GDM1 (cell line): ENCODE results near the gene RAD54L2.
"Not testable (repeated sequence)": the region's sequence is repeated elsewhere in the genome, so short reads cannot be mapped to it uniquely, and the experiment has no call there.

Experiments
- DNase-seq: peaks from one replicate; lab custom pipeline; 2025; lab: John Stamatoyannopoulos, UW

RAD54L2 gene

DNA sequence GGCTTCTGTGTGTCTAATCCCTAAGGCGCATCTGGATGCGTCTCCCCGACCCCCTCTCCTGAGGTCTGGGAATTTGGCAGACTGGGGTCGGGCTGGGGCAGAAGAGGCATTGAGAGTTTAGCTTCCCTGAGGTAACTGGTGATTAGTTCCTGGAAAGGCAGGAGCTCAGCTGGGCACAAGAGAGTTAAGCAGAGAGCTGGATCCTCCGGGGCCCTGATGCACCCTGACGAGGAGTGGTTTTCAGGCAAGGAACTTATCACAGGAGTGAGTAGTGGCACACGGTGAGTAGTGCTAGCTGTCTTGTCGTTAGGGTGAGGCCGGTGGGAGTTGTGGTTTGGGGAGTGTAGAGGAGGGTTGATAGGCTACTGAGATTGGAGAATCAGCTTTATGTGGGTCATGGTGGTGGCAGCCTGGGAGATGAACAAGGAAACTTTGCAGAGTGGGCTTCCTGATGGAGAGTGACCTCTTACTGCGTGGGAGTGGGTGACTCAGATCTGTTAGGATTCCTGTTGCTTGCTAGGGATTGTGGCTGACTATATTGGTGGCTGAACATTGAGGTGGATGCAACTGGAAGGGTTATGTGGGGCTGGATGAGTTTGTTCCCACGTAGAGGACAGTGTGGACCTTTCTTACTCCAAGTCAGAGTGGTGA is 897 bp downstream of the RAD54L2 start:
- no peak for DNase-seq

DNA sequence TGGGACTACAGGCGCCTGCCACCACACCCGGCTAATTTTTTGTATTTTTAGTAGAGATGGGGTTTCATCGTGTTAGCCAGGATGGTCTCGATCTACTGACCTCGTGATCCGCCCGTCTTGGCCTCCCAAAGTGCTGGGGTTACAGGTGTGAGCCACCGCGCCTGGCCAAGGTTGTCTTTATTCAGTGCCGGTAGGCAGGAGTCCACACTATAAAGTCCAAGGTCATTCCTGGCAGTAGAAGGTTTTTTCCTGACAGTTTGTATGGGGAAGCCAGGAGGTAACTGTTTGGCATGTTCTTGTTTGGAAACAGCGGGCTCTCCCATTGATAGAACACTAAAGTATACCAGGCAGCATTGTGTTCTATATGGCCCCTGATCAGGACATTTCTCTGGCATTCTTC is 4.1 kb downstream of the RAD54L2 start:
- not testable (repeated sequence) for DNase-seq

DNA sequence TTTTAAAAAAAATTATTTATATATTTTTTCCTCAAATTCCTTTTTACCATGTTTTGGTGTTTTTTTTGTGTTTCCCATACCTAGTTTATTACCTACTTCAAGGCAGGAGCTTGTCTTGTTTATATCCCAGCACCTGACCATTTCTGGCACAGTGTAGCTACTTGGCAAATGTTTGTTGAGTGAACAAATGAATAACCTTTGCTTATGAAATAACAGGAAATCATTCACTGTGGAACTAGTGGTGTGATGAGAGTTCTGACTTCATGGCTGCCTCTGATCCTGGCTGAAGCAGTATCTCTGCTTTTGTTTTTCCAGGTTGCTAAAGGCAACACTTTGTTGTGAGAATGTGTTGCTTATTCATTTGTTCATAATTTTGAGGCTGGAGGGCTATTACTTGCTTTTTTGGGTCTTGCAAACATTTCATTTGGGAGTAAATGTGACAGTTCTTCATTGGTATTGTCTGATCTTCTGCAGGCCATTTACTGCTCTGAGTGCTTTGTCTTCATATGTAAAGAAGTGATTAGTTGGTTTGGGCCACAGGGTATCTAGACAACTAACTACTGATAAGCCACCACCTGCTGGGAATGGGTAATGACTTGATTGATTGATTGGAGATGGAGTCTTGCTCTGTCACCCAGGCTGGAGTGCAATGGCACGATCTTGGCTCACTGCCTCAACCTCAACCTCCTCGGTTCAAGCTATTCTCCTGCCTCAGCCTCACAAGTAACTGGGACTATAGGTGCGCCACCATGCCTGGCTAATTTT is 5.7 kb downstream of the RAD54L2 start:
- no peak for DNase-seq

DNA sequence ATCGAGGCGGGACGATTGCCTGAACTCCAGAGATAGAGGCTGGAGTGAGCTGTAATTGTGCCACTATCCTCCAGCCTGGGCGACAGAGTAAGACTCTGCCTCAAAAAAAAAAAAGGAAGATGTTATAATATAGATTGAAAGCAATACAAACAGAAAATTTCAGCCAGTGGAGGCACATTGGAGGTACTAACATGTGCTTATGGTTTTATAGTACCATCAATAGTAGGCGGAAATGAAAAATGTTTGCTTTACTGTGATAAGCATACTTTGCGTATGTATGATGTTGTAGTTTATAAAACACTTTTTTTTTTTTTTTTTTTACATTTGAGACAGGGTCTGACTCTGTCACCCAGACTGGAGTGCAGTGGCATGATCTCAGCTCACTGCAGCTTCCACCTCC is 8.8 kb downstream of the RAD54L2 start:
- DNase-seq: no peak

DNA sequence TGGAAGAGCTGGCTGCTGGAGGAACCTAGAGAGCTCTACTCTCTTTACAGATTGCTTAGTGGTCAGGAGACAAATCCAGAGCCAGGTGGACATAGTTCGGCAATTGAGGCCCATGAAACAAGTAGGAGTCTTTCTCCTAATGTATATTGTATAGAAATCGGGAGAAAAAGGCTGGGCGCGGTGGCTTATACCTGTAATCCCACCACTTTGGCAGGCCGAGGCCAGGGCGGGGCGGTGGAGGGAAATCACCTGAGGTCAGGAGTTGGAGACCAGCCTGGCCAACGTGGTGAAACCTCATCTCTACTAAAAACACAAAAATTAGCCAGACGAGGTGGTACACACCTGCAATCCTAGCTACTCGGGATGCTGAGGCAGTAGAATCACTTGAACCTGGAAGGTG is 10.8 kb downstream of the RAD54L2 start:
- DNase-seq: no peak

DNA sequence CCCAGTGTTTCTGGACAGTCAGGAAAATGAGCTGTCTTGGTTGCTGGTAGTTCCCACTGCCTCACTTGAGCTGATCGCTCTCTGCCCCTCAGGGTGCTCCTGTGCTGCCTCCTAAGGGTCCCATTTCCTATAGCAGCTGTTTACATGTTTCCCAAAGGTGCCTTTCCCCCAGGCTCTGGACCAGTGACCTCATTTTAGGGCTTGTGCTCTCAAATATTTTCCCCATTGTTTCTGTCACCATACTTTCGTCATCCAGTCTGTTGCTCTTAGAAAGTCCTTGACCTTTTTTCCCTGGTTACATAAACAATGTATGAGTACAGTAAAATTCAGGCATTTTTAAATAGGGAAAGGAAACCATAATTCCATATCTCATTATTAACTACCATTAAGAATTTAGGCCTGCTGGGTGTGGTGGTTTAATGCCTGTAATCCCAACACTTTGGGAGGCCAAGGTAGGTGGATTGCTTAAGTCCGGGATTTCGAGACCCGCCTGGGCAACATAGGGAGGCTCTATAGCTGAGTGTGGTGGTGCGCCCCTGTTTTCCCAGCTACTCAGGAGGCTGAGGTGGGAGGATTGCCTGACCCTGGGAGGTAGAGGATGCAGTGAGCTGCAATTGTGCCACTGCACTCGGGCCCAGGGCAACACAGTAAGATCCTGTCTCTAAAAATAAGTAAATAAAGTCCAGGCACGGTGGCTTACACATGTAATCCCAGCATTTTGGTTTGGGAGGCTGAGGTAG is 11.7 kb downstream of the RAD54L2 start:
- DNase-seq: no peak

DNA sequence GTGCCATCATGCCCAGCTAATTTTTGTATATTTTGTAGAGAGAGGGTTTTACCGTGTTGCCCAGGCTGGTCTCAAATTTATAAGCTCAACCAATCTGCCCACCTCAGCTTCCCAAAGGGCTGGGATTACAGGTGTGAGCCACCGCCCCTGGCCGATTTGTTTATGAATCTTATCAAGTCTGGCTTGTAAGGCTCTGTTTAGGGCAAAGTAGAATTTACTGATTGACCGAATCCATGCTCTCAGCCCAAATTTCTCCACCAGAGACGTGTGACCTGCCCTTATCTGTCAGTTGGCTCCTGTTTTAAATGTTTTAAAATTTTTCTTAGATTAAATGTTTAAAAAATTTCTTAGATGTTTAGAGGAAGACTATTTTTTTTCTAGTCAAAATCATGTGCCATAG is 19.5 kb downstream of the RAD54L2 start:
- no peak for DNase-seq

DNA sequence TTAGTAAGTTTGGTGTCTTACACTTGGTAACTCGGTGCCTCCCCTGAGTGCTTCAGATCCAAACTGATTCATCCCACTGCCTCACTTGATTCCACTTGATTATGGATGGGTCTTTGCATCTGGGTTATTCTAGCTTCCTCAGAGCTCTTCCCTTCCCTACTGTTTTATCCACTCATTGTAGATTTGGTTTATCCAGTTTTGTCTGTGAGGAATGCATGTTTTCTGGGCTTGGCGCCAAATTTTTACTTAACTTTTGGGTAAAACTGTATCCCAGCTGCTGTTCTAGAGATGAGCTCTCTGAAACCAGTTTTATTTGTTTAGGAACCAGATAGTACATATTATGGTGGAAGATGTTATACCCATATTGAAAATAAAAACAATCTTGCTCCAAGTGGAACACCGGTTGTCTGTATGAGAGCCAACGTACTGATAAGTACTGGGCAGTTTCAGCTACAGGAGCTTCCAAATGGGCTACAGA is 20.9 kb downstream of the RAD54L2 start:
- no peak for DNase-seq

DNA sequence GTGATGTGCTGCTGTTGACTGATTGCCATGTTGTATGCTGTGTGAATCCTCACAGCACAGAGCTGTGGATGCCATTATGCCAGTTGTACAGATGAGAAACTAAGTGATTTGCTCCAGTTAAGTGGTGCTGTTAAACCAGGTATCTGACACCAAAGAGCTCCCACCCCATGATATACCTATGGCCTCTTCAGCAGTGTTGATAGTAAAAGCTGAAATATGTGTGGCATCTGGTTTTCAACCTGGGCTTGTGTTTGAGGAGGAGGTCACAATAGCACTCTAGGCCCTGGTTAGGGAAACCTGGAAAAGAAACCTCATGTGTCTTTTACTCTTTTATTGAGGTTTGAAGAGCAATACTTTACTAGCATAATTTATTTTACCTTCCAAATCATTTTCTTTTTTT is 21.4 kb downstream of the RAD54L2 start:
- no peak for DNase-seq

DNA sequence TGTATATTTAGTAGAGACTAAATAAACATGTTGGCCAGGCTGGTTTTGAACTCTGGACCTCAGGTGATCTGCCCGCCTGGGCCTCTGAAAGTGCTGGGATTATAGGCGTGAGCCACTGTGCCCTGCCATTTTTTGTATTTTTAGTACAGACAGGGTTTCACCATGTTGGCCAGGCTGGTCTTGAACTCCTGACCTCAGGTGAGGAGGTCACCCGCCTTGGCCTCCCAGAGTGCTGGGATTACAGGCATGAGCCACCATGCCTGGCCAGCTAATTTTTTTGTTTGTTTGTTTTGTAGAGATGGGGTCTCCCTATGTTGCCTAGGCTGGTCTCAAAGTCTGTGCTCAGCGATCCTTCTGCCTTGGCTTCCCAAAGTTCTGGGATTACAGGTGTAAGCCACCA is 23.9 kb downstream of the RAD54L2 start:
- DNase-seq: not testable (repeated sequence)

DNA sequence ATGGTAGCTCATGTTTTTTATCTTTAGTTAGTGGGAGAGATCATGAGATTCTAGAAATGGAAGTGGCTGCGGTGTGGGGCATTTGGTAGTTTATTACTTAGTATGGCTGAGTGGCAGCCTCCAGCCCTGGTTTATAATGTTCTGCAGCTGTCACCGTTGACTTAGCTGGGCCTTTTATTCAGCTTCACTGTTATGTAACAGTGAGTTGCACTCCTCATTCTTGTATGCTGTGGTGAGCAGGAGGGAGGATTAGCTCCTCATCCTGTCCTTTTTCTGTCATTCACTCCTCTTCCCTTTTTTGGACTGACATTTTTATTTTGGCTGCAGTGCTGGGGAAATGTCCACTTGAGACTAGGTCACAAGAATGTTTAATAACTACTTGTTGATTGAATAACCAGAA is 29.5 kb downstream of the RAD54L2 start:
- peak; percentile 18 for DNase-seq

DNA sequence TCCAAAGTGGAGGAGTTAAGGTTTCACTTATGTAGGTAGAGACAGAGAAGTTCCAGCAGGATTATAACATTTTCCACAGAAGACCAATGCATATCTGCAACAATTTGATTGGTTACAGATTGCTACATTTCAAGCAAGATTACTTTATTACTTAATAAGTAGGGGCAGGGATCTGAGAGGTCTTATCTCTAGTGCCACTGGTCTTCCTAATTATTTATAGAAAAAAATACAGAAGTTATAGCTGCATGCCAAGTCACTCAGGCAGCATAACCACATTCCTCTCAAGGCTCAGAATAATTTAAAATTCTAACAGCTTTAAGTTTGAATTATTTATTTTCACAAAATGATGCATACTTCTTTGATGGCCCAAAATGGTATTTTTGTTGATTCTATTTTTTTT is 30.5 kb downstream of the RAD54L2 start:
- DNase-seq: peak; percentile 3

DNA sequence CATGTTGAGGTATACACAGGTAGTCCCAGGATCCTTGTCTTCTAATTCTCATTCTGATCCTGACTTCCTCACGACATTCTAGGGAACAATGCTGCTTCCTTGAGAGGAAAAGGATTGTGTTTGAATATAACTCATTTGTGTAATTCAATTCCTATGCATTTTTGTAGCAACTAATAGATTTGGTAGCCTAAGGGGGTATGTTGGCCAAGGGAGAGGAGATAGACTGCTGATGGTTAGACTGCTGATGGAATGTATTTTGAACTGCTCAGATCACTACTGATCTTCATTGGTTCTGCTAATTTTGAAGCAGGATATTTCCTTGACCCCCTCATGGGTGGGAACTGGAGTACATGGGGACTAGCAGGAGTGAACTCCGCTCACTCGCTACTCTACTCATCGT is 39.7 kb downstream of the RAD54L2 start:
- DNase-seq: no peak

DNA sequence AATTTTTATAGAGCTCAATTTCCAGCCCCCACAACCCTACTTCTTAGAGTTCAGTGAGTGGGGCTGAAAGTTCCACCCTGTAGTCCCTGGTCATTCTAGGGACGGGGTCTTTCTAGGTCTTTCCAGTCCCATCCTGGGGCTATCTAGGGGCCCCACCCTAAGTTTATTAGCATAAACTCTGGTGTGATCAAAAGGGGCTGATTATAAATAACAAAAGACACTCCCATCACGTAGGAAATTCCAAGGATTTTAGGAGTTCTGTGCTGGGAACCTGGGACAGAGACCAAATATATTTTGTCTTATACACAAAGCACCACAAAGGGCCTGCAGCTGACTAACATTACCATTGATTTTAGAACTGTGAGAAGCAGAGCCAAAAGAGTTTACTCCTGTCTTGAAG is 41.9 kb downstream of the RAD54L2 start:
- DNase-seq: no peak

DNA sequence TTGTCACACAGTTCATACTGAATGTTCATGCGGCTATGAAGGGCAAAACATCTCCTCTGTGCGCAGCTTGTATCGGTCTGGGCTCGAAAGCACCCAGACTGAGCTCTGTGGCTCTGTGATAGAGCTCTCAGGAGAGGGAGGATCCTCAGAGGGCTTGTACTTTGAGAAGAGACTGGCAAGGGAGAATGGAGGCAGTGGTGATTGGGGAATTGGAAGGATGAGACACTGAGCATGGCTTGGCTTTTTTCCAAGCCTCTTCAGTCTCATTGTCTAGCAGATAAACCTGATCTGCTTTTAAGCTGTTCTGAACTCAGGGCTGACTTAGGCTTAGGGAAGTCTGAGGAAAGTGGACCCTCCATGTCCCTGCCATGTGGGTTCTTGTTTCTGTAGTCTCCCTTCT is 43.0 kb downstream of the RAD54L2 start:
- DNase-seq: no peak

DNA sequence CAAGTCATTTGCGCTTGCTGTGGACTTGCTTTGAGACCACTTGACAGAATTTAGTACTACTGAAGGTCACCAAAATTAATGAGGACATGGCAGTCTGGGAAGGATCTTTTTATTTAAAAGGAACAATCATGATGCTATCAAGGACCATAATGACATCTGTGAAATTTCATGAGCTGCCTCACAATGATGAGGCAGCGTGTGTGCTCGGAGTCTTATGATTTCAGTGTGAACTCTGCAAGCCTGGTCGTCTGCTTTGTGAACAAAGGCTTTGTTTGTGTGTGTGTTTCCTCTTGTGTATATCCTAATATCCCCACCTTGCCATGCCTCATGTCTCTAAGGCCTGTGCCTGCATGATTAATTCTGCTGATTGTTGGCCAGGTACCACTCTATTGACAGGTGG is 46.7 kb downstream of the RAD54L2 start:
- DNase-seq: no peak

DNA sequence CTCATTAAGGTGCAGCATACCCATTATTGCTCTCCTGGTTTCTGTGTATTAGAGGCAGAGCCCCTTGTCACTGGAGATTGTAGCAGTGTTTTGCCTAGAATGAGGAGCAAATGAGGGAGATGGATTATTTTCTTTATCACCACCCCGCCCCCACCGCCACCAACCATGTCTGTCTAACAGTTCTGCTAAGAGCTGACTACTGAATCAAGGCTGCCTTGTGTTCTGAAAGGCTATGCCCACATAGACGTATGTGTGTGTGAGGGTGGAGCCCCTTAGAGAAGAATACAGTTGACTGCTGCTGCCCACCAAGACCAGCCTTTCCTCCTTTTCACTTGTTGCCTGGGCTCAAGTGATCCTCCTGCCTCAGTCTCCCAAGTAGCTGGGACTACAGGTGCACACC is 47.4 kb downstream of the RAD54L2 start:
- no peak for DNase-seq
